HG02870 (cell line): Measurements from ENCODE around the gene SV2C.
"Not testable (repeated sequence)": the region's sequence is repeated elsewhere in the genome, so short reads cannot be mapped to it uniquely, and the experiment has no call there.

Experiments used
- ATAC-seq: cut with Tn5 transposase; IDR thresholded peaks from one replicate; pipeline ENCODE4 v1.9.1; 2021; ENCODE audit warnings: mild to moderate bottlenecking, moderate library complexity; ENCODE audit not compliant: unreplicated experiment

Gene SV2C

GRCh38 chr5:76292620-76293322 lies 209.6 kb downstream of the SV2C start:
- ATAC-seq: peak; percentile 54

- no peak for ATAC-seq
Observed at GRCh38 chr5:76294573-76294972, 211.4 kb downstream of the SV2C start.

GRCh38 chr5:76298852-76299251 lies 215.7 kb downstream of the SV2C start:
- ATAC-seq: no peak

- ATAC-seq: no peak
Observed at GRCh38 chr5:76299592-76299991, 216.4 kb downstream of the SV2C start.

- ATAC-seq: not testable (repeated sequence)
Observed at GRCh38 chr5:76301932-76302331, 218.7 kb downstream of the SV2C start.

- ATAC-seq: not testable (repeated sequence)
Observed at GRCh38 chr5:76302661-76303060, 219.5 kb downstream of the SV2C start.

GRCh38 chr5:76303921-76304320 lies 220.7 kb downstream of the SV2C start:
- no peak for ATAC-seq

GRCh38 chr5:76305269-76305668 lies 222.1 kb downstream of the SV2C start:
- no peak for ATAC-seq

- ATAC-seq: no peak
Observed at GRCh38 chr5:76305775-76306174, 222.6 kb downstream of the SV2C start.

- ATAC-seq: no peak
Observed at GRCh38 chr5:76310208-76310607, 227.0 kb downstream of the SV2C start.

GRCh38 chr5:76312783-76313182 lies 229.6 kb downstream of the SV2C start:
- no peak for ATAC-seq

GRCh38 chr5:76314643-76315042 lies 231.5 kb downstream of the SV2C start:
- ATAC-seq: no peak

- ATAC-seq: no peak
Observed at GRCh38 chr5:76319673-76320072, 236.5 kb downstream of the SV2C start.

- ATAC-seq: not testable (repeated sequence)
Observed at GRCh38 chr5:76323494-76323893, 240.3 kb downstream of the SV2C start.

GRCh38 chr5:76325326-76325725 lies 242.1 kb downstream of the SV2C start:
- ATAC-seq: no peak

- no peak for ATAC-seq
Observed at GRCh38 chr5:76325876-76326491, 242.8 kb downstream of the SV2C start.

GRCh38 chr5:76326577-76327302 lies 243.6 kb downstream of the SV2C start:
- ATAC-seq: no peak

GRCh38 chr5:76329346-76329745 lies 246.2 kb downstream of the SV2C start:
- no peak for ATAC-seq

- no peak for ATAC-seq
Observed at GRCh38 chr5:76331126-76331525, 247.9 kb downstream of the SV2C start.

- no peak for ATAC-seq
Observed at GRCh38 chr5:76332102-76332501, 248.9 kb downstream of the SV2C start.

GRCh38 chr5:76332611-76333205 lies 249.5 kb downstream of the SV2C start:
- no peak for ATAC-seq

GRCh38 chr5:76333571-76333970 lies 250.4 kb downstream of the SV2C start:
- no peak for ATAC-seq
